HCT116 (cell line): ENCODE data around the gene WRAP53. TPM values are rescaled to one million over a fixed set of nuclear protein-coding genes. Genes with fewer than 3 reads are reported as not detected.

Source experiments
- ATAC-seq: fragments of 200-7000 bp; cut with Tn5 transposase; 2 replicates; pipeline ENCODE4 v1.9.1; 2020; ENCODE audit warnings: mild to moderate bottlenecking, moderate library complexity
- BruUV-seq: library from RNA; stranded (reverse); fragments of 400-500 nt; replicated peaks from 2 replicates; lab custom pipeline; 2021; lab: Mats Ljungman, UMichigan
- CTCF ChIA-PET: fragments of 300-600 bp; sonication (Branson Sonifier 250); formaldehyde crosslinking; loops from one replicate; lab custom pipeline; 2021; ENCODE audit warnings: antibody characterized with exemption; lab: Charles Lee
- POLR2A ChIA-PET: fragments of 300-600, 350-600 bp; sonication (Branson Sonifier 250); formaldehyde crosslinking; loops from one replicate; lab custom pipeline; 2021; ENCODE audit warnings: antibody characterized with exemption; lab: Charles Lee
- RAD21 ChIA-PET, 2 experiments: fragments of 300-600 bp; sonication (Branson Sonifier 250); formaldehyde crosslinking; loops; one replicate each; lab custom pipeline; 2023; ENCODE audit warnings: low total read pairs in 2 of 2; ENCODE audit not compliant: uncharacterized antibody in 2 of 2, unreplicated experiment in 2 of 2, low non-redundant PET in 1 of 2; lab: Charles Lee
- DNase-seq: peaks from one replicate; pipeline ENCODE4 v3.0.0-alpha.2; 2010; ENCODE audit warnings: low read depth, low spot score
- H2AFZ ChIP-seq: fragments of 200-600 bp; shearing (Covaris generic), sonication (generic); 2 replicates; pipeline ENCODE4 v1.6.1; 2017; ENCODE audit warnings: low read depth, mixed run types, mixed read lengths, antibody characterized with exemption, low read length; ENCODE audit not compliant: poor library complexity, severe bottlenecking
- H3K27ac ChIP-seq: 2 replicates; pipeline ENCODE4 v1.5.1; 2012; ENCODE audit warnings: low read depth, low read length
- H3K27me3 ChIP-seq: fragments of 200-600 bp; sonication (generic); 2 replicates; pipeline ENCODE4 v1.6.1; 2016; ENCODE audit warnings: mixed run types, low read length, mixed read lengths; ENCODE audit not compliant: insufficient read depth
- H3K36me3 ChIP-seq, 2 experiments: fragments of 200-500 bp in 1 of 2; fragments of 200-600 bp in 1 of 2; sonication (Bioruptor generic) in 1 of 2; sonication (generic) in 1 of 2; 2 replicates each; pipeline versions ENCODE4 v1.5.1 to v1.6.1; 2014 to 2016; ENCODE audit warnings: low read length in 2 of 2, inconsistent platforms in 1 of 2, mixed read lengths in 1 of 2, mixed run types in 1 of 2; ENCODE audit not compliant: insufficient read depth in 2 of 2, control insufficient read depth in 1 of 2
- H3K4me1 ChIP-seq, 2 experiments: fragments of 200-600 bp in 1 of 2; sonication (generic) in 1 of 2; 2 replicates each; pipeline versions ENCODE4 v1.5.1 to v1.6.1; 2012 to 2017; ENCODE audit warnings: low read length in 2 of 2, inconsistent platforms in 1 of 2, mild to moderate bottlenecking in 1 of 2, mixed read lengths in 1 of 2, mixed run types in 1 of 2, moderate library complexity in 1 of 2; ENCODE audit not compliant: insufficient read depth in 2 of 2, control insufficient read depth in 1 of 2
- H3K4me2 ChIP-seq: fragments of 200-600 bp; sonication (generic); 2 replicates; pipeline ENCODE4 v1.6.1; 2017; ENCODE audit warnings: mixed run types, low read length, mixed read lengths
- H3K4me3 ChIP-seq, 2 experiments: fragments of 200-600 bp in 1 of 2; sonication (generic) in 1 of 2; replicated peaks in 1 of 2; 2 replicates each; pipeline ENCODE4 v1.5.1; 2011 to 2016; ENCODE audit warnings: low read length in 2 of 2, control low read depth in 1 of 2, low read depth in 1 of 2, mild to moderate bottlenecking in 1 of 2, mixed read lengths in 1 of 2, mixed run types in 1 of 2
- H3K79me2 ChIP-seq: fragments of 200-600 bp; sonication (generic); 2 replicates; pipeline ENCODE4 v1.6.1; 2017; ENCODE audit warnings: mild to moderate bottlenecking, mixed run types, low read length, moderate library complexity, mixed read lengths; ENCODE audit not compliant: insufficient read depth
- H3K9ac ChIP-seq: fragments of 200-600 bp; sonication (generic); 2 replicates; pipeline ENCODE4 v1.6.1; 2016; ENCODE audit warnings: low read length, mixed read lengths
- H3K9me2 ChIP-seq: fragments of 200-600 bp; sonication (generic), shearing (Covaris generic); 2 replicates; pipeline ENCODE4 v1.6.1; 2017; ENCODE audit warnings: mixed run types, mild to moderate bottlenecking, moderate library complexity; ENCODE audit not compliant: insufficient read depth
- H3K9me3 ChIP-seq, 2 experiments: fragments of 200-500 bp in 1 of 2; fragments of 200-600 bp in 1 of 2; sonication (Bioruptor generic) in 1 of 2; sonication (generic) in 1 of 2; 2 replicates each; pipeline ENCODE4 v1.6.1; 2014 to 2017; ENCODE audit warnings: low read length in 2 of 2, mixed read lengths in 2 of 2, inconsistent platforms in 1 of 2, low read depth in 1 of 2, mild to moderate bottlenecking in 1 of 2, mixed run types in 1 of 2, moderate library complexity in 1 of 2; ENCODE audit not compliant: control insufficient read depth in 1 of 2, insufficient read depth in 1 of 2
- H4K20me1 ChIP-seq: fragments of 200-600 bp; sonication (generic), shearing (Covaris generic); 2 replicates; pipeline ENCODE4 v1.6.1; 2017; ENCODE audit warnings: mixed run types, mild to moderate bottlenecking, moderate library complexity; ENCODE audit not compliant: insufficient read depth
- CEBPB ChIP-seq: IDR thresholded peaks from 2 replicates; pipeline ENCODE4 v1.6.1; 2012; ENCODE audit warnings: low read depth
- EGR1 ChIP-seq: IDR thresholded peaks from 2 replicates; pipeline ENCODE4 v1.6.1; 2012; ENCODE audit warnings: low read depth
- EZH2 ChIP-seq: fragments of 200-600 bp; sonication (generic); IDR thresholded peaks from 2 replicates; pipeline ENCODE4 v1.6.1; 2017; ENCODE audit warnings: antibody characterized with exemption, mixed run types
- POLR2A ChIP-seq: IDR thresholded peaks from 2 replicates; pipeline ENCODE4 v1.7.0; 2011; ENCODE audit warnings: borderline replicate concordance; ENCODE audit not compliant: insufficient read depth, insufficient read length; ENCODE audit errors: extremely low read depth
- YY1 ChIP-seq: IDR thresholded peaks from 2 replicates; pipeline ENCODE4 v1.6.1; 2011; ENCODE audit warnings: low read length, low read depth, moderate library complexity, mild to moderate bottlenecking; ENCODE audit not compliant: insufficient replicate concordance; ENCODE audit errors: extremely low read depth
- ZBTB33 ChIP-seq: IDR thresholded peaks from 2 replicates; pipeline ENCODE4 v1.6.1; 2011; ENCODE audit warnings: mild to moderate bottlenecking, low read length, moderate library complexity; ENCODE audit not compliant: insufficient replicate concordance; ENCODE audit errors: extremely low read depth
- ZFX ChIP-seq: fragments of 450-650 bp; IDR thresholded peaks from 2 replicates; pipeline ENCODE4 v1.6.1; 2017
- ZNF274 ChIP-seq: fragments of 200-500 bp; sonication (Bioruptor generic); IDR thresholded peaks from 2 replicates; pipeline ENCODE4 v1.6.1; 2014; ENCODE audit warnings: mild to moderate bottlenecking, low read depth, low read length, inconsistent platforms
- intact Hi-C: fragments of 100-400 bp; cut with micrococcal nuclease; formaldehyde crosslinking; loops from 2 replicates; pipeline ENCODE4 v1.10.0; 2022
- total RNA-seq: library from RNA; stranded (reverse); gene quantifications from one replicate; pipeline ENCODE4 v1.2.1, GENCODE V29; 2021; ENCODE audit not compliant: unreplicated experiment

Gene WRAP53
- total RNA-seq, 1 experiment from 2014 or later: 28.8 TPM

- H2AFZ ChIP-seq: no peak overlapping the region
- ChIA-PET RAD21 (no interaction called here), POLR2A (interaction anchor here (0.7 to 1.5 kb wide), 5 partner anchors 10 to 457 kb away, joined by 3 to 7 read pairs (median 3); partner anchors contain the start of genes TP53 and WRAP53), CTCF (interaction anchor here (0.5 to 1.6 kb wide), 6 partner anchors 9 to 156 kb away, joined by 3 to 8 read pairs (median 3); partner anchors contain the start of genes CYB5D1, NAA38, TP53 and WRAP53)
- no peaks in the 10 kb centered on the region for H3K27me3 ChIP-seq
- peaks cover 12 to 25% of the 10 kb centered on the region in 2 experiments for H3K4me1 ChIP-seq
- H3K9me2 ChIP-seq: no peaks in the 10 kb centered on the region
- intact Hi-C loops: no loop called here
- H3K9me3 ChIP-seq: no peaks in the 10 kb centered on the region
- ATAC-seq: no peak
- peak overlapping the region; percentile 71 for H3K9ac ChIP-seq
- BruUV-seq: TSS peak; percentile 82
- H3K79me2 ChIP-seq: no peaks in the 10 kb centered on the region
- H3K4me2 ChIP-seq: peak overlapping the region; percentile 92
- H3K36me3 ChIP-seq: no peaks in the 10 kb centered on the region
- no peak for DNase-seq
- no peaks in the 10 kb centered on the region for H4K20me1 ChIP-seq
- TF ChIP-seq EZH2 (no peak), CEBPB (no peak), POLR2A (no peak), ZNF274 (no peak), EGR1 (no peak), ZBTB33 (no peak), ZFX (no peak), YY1 (no peak)
- H3K27ac ChIP-seq: peak overlapping the region; percentile 70
- peak overlapping the region; percentile 64 to 70 for H3K4me3 ChIP-seq
Observed at GRCh38 chr17:7715936-7716886, 27.9 kb downstream of the WRAP53 start.
